ENCODE results near the gene PAF1.

PAF1 gene

DNA sequence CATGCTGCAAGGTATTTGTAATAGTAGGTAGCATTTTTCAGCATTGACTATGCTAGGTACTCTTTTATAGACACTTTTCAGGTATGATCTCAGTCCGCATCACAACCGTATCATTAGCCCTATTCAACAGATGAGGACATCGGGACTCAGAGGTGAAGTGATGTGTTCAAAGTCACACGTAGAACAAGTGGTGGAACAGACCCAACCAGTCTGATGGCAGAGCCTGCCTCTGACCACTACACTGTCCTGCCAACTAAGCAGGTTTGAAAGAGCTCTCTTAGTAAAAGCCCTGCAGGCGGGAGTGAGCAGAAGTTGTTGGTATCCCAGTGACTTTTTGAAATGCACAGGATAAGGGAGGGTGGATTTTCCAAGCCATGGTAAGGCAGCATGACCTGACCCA lies 20.2 kb downstream of the PAF1 start:
- TF ChIP-seq, protein P1, sequence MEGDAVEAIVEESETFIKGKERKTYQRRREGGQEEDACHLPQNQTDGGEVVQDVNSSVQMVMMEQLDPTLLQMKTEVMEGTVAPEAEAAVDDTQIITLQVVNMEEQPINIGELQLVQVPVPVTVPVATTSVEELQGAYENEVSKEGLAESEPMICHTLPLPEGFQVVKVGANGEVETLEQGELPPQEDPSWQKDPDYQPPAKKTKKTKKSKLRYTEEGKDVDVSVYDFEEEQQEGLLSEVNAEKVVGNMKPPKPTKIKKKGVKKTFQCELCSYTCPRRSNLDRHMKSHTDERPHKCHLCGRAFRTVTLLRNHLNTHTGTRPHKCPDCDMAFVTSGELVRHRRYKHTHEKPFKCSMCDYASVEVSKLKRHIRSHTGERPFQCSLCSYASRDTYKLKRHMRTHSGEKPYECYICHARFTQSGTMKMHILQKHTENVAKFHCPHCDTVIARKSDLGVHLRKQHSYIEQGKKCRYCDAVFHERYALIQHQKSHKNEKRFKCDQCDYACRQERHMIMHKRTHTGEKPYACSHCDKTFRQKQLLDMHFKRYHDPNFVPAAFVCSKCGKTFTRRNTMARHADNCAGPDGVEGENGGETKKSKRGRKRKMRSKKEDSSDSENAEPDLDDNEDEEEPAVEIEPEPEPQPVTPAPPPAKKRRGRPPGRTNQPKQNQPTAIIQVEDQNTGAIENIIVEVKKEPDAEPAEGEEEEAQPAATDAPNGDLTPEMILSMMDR (conservative IDR thresholded peaks at IDR 0.05; ENCODE audit: low read depth): no peak
- no peak for DNase-seq (ENCODE audit: low spot score)
- CTCF ChIA-PET: interaction anchor here (0.6 kb wide), 1 partner anchor 968 kb away, joined by 4 read pairs; no protein-coding TSS in a partner anchor
- H3K27ac ChIP-seq: peak overlapping the region; percentile 36
- POLR2A ChIA-PET (ENCODE audit: low non-redundant PET): no interaction called here

DNA sequence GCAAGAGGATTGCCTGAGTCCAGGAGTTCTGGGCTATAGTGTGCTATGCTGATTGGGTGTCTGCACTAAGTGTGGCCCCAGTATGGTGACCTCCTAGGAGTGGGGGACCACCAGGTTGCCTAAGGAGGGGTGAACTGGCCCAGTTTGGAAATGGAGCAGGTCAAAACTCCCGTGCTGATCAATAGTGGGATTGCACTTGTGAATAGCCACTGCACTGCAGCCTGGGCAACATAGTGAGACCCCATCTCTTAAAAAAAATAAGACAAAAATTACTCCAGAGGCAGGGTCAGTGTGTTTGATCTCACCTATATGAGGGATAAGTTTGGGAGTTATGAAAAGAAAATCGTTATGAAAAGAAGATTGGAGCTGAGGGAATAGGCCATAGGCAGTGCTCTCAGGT lies 21.7 kb downstream of the PAF1 start:
- DNase-seq (ENCODE audit: low spot score): no peak
- no peak overlapping the region for H3K27ac ChIP-seq
- TF ChIP-seq, protein P1 (conservative IDR thresholded peaks at IDR 0.05; ENCODE audit: low read depth): no peak
- ChIA-PET CTCF (no interaction called here), POLR2A (ENCODE audit: low non-redundant PET) (no interaction called here)

DNA sequence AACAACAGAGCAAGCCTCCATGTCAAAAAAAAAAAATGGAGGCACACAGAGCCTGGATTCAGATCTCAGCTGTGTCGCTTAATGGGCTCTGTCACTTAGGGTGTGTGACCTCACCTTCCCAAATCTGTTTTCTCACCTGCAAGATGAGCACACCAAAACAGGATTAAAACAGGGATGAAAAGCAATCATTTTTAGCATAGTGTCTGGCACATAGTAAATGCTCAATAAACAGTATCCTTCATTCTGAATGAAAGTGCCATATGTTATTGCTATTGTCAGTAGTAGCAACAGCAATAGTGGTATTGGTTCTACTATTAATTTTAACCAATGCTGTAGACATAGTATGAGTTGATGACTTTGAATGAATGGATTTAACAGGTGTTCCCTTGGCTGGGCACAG lies 25.4 kb downstream of the PAF1 start:
- ChIA-PET CTCF (no interaction called here), POLR2A (ENCODE audit: low non-redundant PET) (no interaction called here)
- TF ChIP-seq, protein P1 (conservative IDR thresholded peaks at IDR 0.05; ENCODE audit: low read depth): no peak
- DNase-seq (ENCODE audit: low spot score): no peak
- no peak overlapping the region for H3K27ac ChIP-seq

DNA sequence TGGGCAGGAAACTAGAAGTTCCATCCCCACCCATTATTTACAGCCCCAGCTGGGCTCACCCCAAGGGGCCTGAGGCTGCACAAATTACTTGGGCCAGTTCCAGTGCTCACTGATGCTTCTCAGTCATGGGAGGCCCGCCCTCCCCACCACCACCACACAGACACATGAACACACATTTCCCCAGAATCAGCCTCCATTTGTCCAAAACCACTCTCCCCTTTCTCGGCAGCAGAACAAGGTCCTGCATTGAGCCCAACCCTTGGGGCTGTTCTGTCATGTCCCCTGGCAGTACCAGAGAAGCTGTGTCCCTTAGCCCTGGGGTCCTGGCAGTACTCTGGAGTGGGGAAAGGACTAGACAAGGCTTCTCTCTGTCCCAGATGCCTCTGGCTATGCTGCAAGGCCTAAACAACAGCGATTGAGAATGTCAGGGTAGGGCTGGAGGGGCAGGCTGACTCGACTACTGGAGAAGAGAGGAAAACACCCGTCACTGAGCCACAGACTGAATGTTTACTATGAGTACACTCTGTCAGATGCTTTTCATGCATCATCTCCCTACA lies 26.9 kb downstream of the PAF1 start:
- CTCF ChIA-PET: interaction anchor here (0.5 to 0.7 kb wide), 3 partner anchors 21 to 469 kb away, joined by 3 to 4 read pairs (median 3); no protein-coding TSS in a partner anchor
- peak overlapping the region; percentile 58 for H3K27ac ChIP-seq

DNA sequence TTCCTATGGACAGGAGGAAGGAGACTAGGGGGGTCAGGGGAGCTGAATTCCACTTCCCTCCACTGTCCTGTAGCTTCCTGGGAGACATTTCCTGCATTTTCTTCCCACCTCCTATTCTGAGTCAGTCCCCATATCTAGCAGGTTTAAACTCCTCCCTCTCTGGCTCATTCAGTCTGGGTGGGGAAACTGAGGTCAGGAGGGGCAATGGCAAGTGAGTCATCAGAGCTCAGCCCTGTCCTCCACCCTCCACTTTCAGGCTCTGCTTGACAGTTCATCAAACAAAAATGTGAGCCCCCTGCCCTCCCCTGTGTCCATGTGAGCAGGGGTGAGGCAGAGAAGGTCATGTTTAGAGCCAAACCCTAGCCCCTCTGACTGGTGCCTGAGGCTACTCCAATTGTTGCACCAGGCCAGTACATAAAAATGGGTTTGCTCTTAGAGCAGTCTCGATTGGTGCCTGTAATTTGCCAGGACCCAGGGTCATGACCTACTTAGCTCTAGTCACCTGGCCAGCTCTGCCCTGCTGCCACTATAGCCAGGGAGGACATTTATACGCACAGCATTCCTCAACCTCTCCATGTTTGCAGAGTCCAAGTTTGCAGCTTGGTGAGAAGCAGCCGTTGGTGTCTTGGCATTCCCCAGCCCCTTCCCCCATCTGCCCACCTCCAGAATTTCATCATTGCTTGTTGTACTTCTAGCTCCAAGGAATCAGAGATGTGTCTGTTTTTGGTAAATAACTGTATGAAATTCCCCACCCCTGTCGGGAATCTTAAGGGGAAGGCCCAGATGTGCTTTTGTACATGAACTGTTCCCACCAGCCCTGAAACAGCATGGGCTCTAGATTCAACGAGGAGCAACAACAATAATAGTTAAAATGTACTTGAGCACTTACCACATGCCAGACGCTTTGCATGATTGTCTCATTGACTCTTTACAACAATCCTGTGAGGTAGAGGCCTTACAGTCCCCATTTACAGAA lies 27.9 kb downstream of the PAF1 start:
- TF ChIP-seq, protein P1 (conservative IDR thresholded peaks at IDR 0.05; ENCODE audit: low read depth): no peak
- POLR2A ChIA-PET (ENCODE audit: low non-redundant PET): no interaction called here
- DNase-seq (ENCODE audit: low spot score): peak; percentile 45
- H3K27ac ChIP-seq: peak overlapping the region; percentile 73
- CTCF ChIA-PET: interaction anchor here (0.5 to 0.8 kb wide), 3 partner anchors 14 to 311 kb away, joined by 3 to 5 read pairs (median 4); no protein-coding TSS in a partner anchor

More for the DNA sequence above, 26.9 kb downstream of the PAF1 start:
- POLR2A ChIA-PET (ENCODE audit: low non-redundant PET): no interaction called here
- no peak for DNase-seq (ENCODE audit: low spot score)
- TF ChIP-seq, protein P1 (conservative IDR thresholded peaks at IDR 0.05; ENCODE audit: low read depth): no peak

DNA sequence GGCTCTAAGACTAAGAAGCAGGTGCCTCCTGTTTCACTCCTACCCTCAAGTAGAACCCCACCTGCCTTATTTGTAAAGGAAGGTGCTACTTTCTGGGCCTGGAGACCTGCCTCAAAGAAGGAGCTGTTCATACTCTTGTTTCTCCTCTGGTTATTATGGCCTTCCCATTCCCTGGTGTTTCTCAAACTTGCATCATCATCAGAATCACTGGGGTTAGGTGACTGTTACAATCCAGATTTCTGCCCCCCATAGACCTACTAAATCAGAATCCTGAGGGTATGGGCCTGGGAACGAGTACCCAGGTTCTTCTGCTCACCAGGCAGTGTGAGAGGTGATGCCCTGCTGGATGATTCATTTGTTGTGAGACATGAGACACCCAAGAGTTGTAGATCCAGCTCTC lies 30.3 kb downstream of the PAF1 start:
- H3K27ac ChIP-seq: no peak overlapping the region; the same call in 1 of the 2 replicates
- no peak for DNase-seq (ENCODE audit: low spot score)
- ChIA-PET POLR2A (ENCODE audit: low non-redundant PET) (no interaction called here), CTCF (no interaction called here)
- TF ChIP-seq, protein P1 (conservative IDR thresholded peaks at IDR 0.05; ENCODE audit: low read depth): no peak
